Astrocyte (in vitro differentiated cells and primary cell): ENCODE results near the gene CLMP. TPM values are rescaled to one million over a fixed set of nuclear protein-coding genes. Genes with fewer than 3 reads are reported as not detected.
"Not testable (repeated sequence)": the region's sequence is repeated elsewhere in the genome, so short reads cannot be mapped to it uniquely, and the experiment has no call there.

ENCODE experiments used
- DNase-seq: peaks from one replicate; pipeline ENCODE4 v3.0.0-alpha.2; 2010; ENCODE audit warnings: low read depth
- FAIRE-seq: peaks from 2 replicates; lab custom pipeline; 2011; peaks lifted over from hg19 to GRCh38; lab: Jason Lieb, UNC
- H2AFZ ChIP-seq: 2 replicates; pipeline ENCODE4 v1.6.0; 2012; ENCODE audit warnings: low read depth, low read length, inconsistent platforms
- H3K27ac ChIP-seq: 2 replicates; pipeline ENCODE4 v1.5.1; 2011; ENCODE audit warnings: low read depth, low read length, inconsistent platforms
- H3K27me3 ChIP-seq: 2 replicates; pipeline ENCODE4 v1.6.0; 2011; ENCODE audit warnings: low read length, inconsistent platforms; ENCODE audit not compliant: insufficient read depth
- H3K36me3 ChIP-seq: 2 replicates; pipeline ENCODE4 v1.5.1; 2011; ENCODE audit warnings: low read length, inconsistent platforms; ENCODE audit not compliant: insufficient read depth
- H3K4me1 ChIP-seq: 2 replicates; pipeline ENCODE4 v1.5.1; 2011; ENCODE audit warnings: low read length, inconsistent platforms; ENCODE audit not compliant: insufficient read depth
- H3K4me2 ChIP-seq: 2 replicates; pipeline ENCODE4 v1.6.0; 2012; ENCODE audit warnings: low read length, inconsistent platforms
- H3K4me3 ChIP-seq: 2 replicates; pipeline ENCODE4 v1.5.1; 2011; ENCODE audit warnings: low read depth, mild to moderate bottlenecking, low read length, inconsistent platforms; ENCODE audit not compliant: insufficient read depth
- H3K79me2 ChIP-seq: 2 replicates; pipeline ENCODE4 v1.6.0; 2012; ENCODE audit warnings: mild to moderate bottlenecking, low read length, inconsistent platforms; ENCODE audit not compliant: insufficient read depth
- H3K9ac ChIP-seq: 2 replicates; pipeline ENCODE4 v1.6.0; 2012; ENCODE audit warnings: mild to moderate bottlenecking, low read length, inconsistent platforms
- H3K9me3 ChIP-seq: 2 replicates; pipeline ENCODE4 v1.5.1; 2012; ENCODE audit warnings: low read depth, mild to moderate bottlenecking, low read length, inconsistent platforms; ENCODE audit not compliant: insufficient read depth
- H4K20me1 ChIP-seq: 2 replicates; pipeline ENCODE4 v1.6.0; 2012; ENCODE audit warnings: low read length, inconsistent platforms; ENCODE audit not compliant: insufficient read depth
- H3K27ac Mint-ChIP-seq: one replicate; pipeline ENCODE4 v1.8.0; 2021; ENCODE audit warnings: mild to moderate bottlenecking, mixed read lengths; ENCODE audit not compliant: unreplicated experiment
- H3K27me3 Mint-ChIP-seq: one replicate; pipeline ENCODE4 v1.8.0; 2021; ENCODE audit warnings: low read depth, mixed read lengths; ENCODE audit not compliant: unreplicated experiment
- H3K36me3 Mint-ChIP-seq: one replicate; pipeline ENCODE4 v1.8.0; 2021; ENCODE audit warnings: low read depth, mixed read lengths; ENCODE audit not compliant: unreplicated experiment
- H3K4me1 Mint-ChIP-seq: one replicate; pipeline ENCODE4 v1.8.0; 2021; ENCODE audit warnings: low read depth, mixed read lengths; ENCODE audit not compliant: unreplicated experiment
- H3K4me3 Mint-ChIP-seq: one replicate; pipeline ENCODE4 v1.8.0; 2021; ENCODE audit warnings: mild to moderate bottlenecking, moderate library complexity, mixed read lengths; ENCODE audit not compliant: unreplicated experiment
- H3K9me3 Mint-ChIP-seq: one replicate; pipeline ENCODE4 v1.8.0; 2021; ENCODE audit warnings: mild to moderate bottlenecking, mixed read lengths; ENCODE audit not compliant: unreplicated experiment
- EZH2 ChIP-seq: IDR thresholded peaks from 2 replicates; pipeline ENCODE4 v1.6.1; 2012; ENCODE audit warnings: mild to moderate bottlenecking, low read length, inconsistent platforms; ENCODE audit not compliant: insufficient read depth
- total RNA-seq: library from RNA; stranded (reverse); gene quantifications from 2 replicates; pipeline ENCODE4 v1.2.1, GENCODE V29; 2021
- TF ChIP-seq, protein P1 (sequence below): IDR thresholded peaks from 2 replicates; pipeline ENCODE4 v1.5.1; 2011; ENCODE audit warnings: low read depth, mild to moderate bottlenecking, inconsistent platforms, low read length, moderate library complexity; ENCODE audit not compliant: insufficient read depth

The CLMP gene
- total RNA-seq, 1 donor from 2014 or later = 16.0 TPM

- DNase-seq (no peak), FAIRE-seq (no peak)
- TF ChIP-seq, protein P1, sequence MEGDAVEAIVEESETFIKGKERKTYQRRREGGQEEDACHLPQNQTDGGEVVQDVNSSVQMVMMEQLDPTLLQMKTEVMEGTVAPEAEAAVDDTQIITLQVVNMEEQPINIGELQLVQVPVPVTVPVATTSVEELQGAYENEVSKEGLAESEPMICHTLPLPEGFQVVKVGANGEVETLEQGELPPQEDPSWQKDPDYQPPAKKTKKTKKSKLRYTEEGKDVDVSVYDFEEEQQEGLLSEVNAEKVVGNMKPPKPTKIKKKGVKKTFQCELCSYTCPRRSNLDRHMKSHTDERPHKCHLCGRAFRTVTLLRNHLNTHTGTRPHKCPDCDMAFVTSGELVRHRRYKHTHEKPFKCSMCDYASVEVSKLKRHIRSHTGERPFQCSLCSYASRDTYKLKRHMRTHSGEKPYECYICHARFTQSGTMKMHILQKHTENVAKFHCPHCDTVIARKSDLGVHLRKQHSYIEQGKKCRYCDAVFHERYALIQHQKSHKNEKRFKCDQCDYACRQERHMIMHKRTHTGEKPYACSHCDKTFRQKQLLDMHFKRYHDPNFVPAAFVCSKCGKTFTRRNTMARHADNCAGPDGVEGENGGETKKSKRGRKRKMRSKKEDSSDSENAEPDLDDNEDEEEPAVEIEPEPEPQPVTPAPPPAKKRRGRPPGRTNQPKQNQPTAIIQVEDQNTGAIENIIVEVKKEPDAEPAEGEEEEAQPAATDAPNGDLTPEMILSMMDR = no peak
- TF ChIP-seq EZH2 = no peak
- H2AFZ ChIP-seq = no peak overlapping the region
- H3K4me2 ChIP-seq = no peak overlapping the region
- H3K79me2 ChIP-seq = no peaks in the 10 kb centered on the region
- H3K27me3 Mint-ChIP-seq = no peaks in the 10 kb centered on the region
- H3K36me3 ChIP-seq = peaks cover 8% of the 10 kb centered on the region
- peaks cover 1% of the 10 kb centered on the region for H3K36me3 Mint-ChIP-seq
- no peak overlapping the region for H3K4me3 Mint-ChIP-seq
- H3K9me3 ChIP-seq = no peaks in the 10 kb centered on the region
- H3K27ac Mint-ChIP-seq = no peak overlapping the region
- H3K27me3 ChIP-seq = no peaks in the 10 kb centered on the region
- H3K4me3 ChIP-seq = no peak overlapping the region
- no peaks in the 10 kb centered on the region for H3K4me1 Mint-ChIP-seq
- no peaks in the 10 kb centered on the region for H3K4me1 ChIP-seq
- no peaks in the 10 kb centered on the region for H3K9me3 Mint-ChIP-seq
- no peak overlapping the region for H3K27ac ChIP-seq
- H4K20me1 ChIP-seq = no peaks in the 10 kb centered on the region
- H3K9ac ChIP-seq = no peak overlapping the region
Observed at GRCh38 chr11:123091506-123091905, 103.5 kb downstream of the CLMP start.

DNA sequence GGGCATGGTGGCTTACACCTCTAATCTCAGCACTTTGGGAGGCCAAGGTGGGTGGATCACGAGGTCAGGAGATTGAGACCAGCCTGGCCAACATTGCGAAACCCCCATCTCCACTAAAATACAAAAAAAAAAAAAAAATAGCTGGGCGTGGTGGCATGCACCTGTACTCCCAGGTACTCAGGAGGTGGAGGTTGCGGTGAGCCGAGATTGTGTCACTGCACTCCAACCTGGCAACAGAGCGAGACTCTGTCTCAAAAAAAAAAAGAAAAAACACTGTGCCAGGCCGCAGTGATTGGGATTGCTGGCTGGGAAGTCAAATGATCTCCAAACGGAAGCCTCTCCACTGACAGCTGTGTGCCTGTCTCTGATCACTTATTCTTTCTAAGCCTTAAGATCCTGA lies 104.9 kb downstream of the CLMP start:
- not testable (repeated sequence) for H3K36me3 ChIP-seq, H2AFZ ChIP-seq, H3K36me3 Mint-ChIP-seq, H3K27ac Mint-ChIP-seq, H4K20me1 ChIP-seq, H3K4me2 ChIP-seq, FAIRE-seq, H3K9me3 Mint-ChIP-seq, H3K9ac ChIP-seq, H3K4me1 Mint-ChIP-seq, H3K4me1 ChIP-seq, H3K27ac ChIP-seq, H3K27me3 ChIP-seq, H3K4me3 Mint-ChIP-seq, H3K27me3 Mint-ChIP-seq, H3K79me2 ChIP-seq, H3K9me3 ChIP-seq, DNase-seq, H3K4me3 ChIP-seq

DNA sequence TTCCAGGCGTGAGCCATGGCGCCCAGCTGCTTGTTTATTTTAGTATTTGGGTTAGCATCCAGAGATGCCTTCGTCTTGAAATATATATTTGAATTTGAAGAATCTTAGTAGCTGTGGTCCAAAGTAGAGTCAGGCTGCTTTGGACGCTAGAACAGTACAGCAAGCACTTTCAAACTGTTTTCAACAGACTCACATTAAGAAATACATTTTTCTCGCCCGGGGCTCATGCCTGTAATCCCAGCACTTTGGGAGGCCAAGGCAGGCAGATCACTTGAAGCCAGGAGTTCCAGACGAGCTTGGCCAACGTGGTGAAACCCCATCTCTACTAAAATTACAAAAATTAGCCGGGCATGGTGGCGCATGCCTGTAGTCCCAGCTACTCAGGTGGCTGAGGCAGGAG lies 106.2 kb downstream of the CLMP start:
- H3K4me3 Mint-ChIP-seq, H3K4me1 ChIP-seq, FAIRE-seq, H3K27ac ChIP-seq, H3K27me3 ChIP-seq, H3K36me3 Mint-ChIP-seq, H3K9ac ChIP-seq, DNase-seq, H3K4me2 ChIP-seq, H3K36me3 ChIP-seq, H3K79me2 ChIP-seq, H4K20me1 ChIP-seq, H3K4me1 Mint-ChIP-seq, H3K9me3 ChIP-seq, H2AFZ ChIP-seq, H3K27ac Mint-ChIP-seq, H3K4me3 ChIP-seq, H3K9me3 Mint-ChIP-seq, H3K27me3 Mint-ChIP-seq: not testable (repeated sequence)

DNA sequence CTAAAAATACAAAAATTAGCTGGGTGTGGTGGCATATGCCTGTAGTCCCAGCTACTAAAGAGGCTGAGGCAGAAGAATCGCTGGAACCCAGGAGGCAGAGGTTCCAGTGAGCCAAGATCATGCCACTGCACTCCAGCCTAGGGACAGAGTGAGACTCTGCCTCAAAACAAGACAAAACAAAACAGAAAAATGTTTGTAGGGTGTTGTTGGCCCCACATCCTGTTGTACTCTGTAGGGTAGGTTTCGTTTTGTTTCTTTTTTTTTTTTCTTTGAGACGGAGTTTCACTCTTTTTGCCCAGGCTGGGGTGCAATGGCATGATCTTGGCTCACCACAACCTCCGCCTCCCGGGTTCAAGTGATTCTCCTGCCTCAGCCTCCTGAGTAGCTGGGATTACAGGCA lies 107.4 kb downstream of the CLMP start:
- FAIRE-seq, H3K36me3 ChIP-seq, H4K20me1 ChIP-seq: not testable (repeated sequence)

More for the DNA sequence above, 107.4 kb downstream of the CLMP start:
- H3K9me3 Mint-ChIP-seq, H3K27me3 Mint-ChIP-seq, H3K27ac ChIP-seq, H2AFZ ChIP-seq, H3K4me2 ChIP-seq, H3K4me1 ChIP-seq, H3K36me3 Mint-ChIP-seq, H3K27ac Mint-ChIP-seq, H3K4me3 ChIP-seq, H3K4me3 Mint-ChIP-seq, DNase-seq, H3K9ac ChIP-seq, H3K79me2 ChIP-seq, H3K4me1 Mint-ChIP-seq, H3K9me3 ChIP-seq, H3K27me3 ChIP-seq: not testable (repeated sequence)
